GM06990 (cell line): ENCODE data around the gene ATF1.
"Not testable (repeated sequence)": the region's sequence is repeated elsewhere in the genome, so short reads cannot be mapped to it uniquely, and the experiment has no call there.

ENCODE experiments used
- DNase-seq: peaks from one replicate; pipeline ENCODE4 v3.0.0-alpha.2; 2011; ENCODE audit not compliant: insufficient read length; ENCODE audit errors: extremely low read depth
- H3K27me3 ChIP-seq: replicated peaks from 2 replicates; pipeline ENCODE4 v1.6.0; 2011; ENCODE audit warnings: low read length; ENCODE audit not compliant: control insufficient read depth, insufficient read depth
- H3K36me3 ChIP-seq: 2 replicates; pipeline ENCODE4 v1.5.1; 2011; ENCODE audit warnings: low read length; ENCODE audit not compliant: control insufficient read depth, insufficient read depth
- H3K4me3 ChIP-seq: replicated peaks from 2 replicates; pipeline ENCODE4 v1.5.1; 2011; ENCODE audit warnings: low read depth, mild to moderate bottlenecking, control low read depth, low read length
- TF ChIP-seq, protein P1 (sequence below): IDR thresholded peaks from 2 replicates; pipeline ENCODE4 v1.5.1; 2011; ENCODE audit warnings: low read length, control low read depth, mild to moderate bottlenecking, inconsistent platforms; ENCODE audit not compliant: insufficient read depth, poor library complexity, severe bottlenecking

The ATF1 gene

DNA sequence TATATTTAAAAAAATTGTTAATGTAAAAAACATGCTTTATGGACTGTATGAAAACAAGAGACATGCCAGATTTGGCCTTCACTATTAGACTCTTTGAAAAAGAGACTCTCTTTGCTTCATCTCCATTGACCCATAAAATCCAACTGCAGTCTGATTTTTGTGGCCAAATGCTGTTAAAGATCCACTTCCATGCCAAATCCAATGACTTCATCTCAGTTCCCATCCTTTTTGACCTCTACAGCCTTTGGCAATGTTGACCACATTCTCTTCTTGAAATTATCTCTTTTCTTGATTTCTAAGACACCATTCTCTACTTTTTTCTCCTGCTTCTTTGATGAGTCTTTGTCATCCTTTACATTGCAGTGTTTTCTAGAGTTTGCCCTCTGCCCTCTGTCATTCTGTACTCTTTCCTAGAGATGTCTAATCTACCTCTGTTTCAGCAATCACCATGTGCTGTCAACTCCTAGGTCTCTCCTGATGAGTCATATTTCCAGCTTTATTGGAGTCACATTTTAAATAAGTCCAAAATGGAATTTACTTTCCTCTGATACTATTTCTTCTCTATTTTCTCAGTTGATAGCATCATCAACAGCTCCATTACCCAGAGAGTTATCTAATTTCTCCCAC is 81.2 kb downstream of the ATF1 start:
- Histone ChIP-seq H3K36me3 (no peaks in the 10 kb centered on the region), H3K4me3 (no peak overlapping the region), H3K27me3 (no peaks in the 10 kb centered on the region)
- TF ChIP-seq, protein P1, sequence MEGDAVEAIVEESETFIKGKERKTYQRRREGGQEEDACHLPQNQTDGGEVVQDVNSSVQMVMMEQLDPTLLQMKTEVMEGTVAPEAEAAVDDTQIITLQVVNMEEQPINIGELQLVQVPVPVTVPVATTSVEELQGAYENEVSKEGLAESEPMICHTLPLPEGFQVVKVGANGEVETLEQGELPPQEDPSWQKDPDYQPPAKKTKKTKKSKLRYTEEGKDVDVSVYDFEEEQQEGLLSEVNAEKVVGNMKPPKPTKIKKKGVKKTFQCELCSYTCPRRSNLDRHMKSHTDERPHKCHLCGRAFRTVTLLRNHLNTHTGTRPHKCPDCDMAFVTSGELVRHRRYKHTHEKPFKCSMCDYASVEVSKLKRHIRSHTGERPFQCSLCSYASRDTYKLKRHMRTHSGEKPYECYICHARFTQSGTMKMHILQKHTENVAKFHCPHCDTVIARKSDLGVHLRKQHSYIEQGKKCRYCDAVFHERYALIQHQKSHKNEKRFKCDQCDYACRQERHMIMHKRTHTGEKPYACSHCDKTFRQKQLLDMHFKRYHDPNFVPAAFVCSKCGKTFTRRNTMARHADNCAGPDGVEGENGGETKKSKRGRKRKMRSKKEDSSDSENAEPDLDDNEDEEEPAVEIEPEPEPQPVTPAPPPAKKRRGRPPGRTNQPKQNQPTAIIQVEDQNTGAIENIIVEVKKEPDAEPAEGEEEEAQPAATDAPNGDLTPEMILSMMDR: no peak
- no peak for DNase-seq

DNA sequence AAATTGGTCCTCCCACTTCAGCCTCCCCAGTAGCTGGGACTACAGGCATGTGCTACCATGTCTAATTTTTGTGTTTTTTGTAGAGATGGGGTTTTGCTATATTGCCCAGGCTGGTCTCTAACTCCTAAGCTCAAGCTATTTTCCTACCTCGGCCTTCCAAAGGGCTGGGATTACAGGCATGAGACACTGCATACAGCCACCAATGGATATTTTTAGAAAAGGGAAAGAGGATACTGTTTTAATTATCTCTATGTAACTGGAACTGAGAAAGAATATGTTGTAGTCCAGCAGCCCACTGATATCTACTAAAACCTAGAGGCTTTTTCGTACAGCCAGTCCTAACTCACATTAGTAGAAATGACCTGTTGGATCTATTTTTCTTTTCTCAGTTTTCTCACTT is 85.1 kb downstream of the ATF1 start:
- Histone ChIP-seq H3K4me3 (no peak overlapping the region), H3K27me3 (no peaks in the 10 kb centered on the region), H3K36me3 (no peaks in the 10 kb centered on the region)
- no peak for DNase-seq
- TF ChIP-seq, protein P1: no peak

DNA sequence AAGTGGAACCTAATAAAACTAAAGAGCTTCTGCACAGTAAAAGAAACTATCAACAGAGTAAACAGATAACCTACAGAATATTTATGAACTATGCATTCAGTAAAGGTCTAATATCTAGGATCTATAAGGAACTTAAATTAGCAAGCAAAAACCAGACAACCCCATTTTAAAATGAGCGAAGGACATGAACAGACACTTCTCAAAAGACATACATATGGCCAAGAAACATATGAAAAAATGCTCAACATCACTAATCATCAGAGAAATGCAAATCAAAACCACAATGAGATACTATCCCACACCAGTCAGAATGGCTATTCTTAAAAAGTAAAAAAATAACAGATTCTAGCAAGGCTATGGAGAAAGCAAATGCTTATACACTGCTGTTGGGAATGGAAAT is 91.3 kb downstream of the ATF1 start:
- not testable (repeated sequence) for H3K27me3 ChIP-seq, H3K36me3 ChIP-seq, DNase-seq, H3K4me3 ChIP-seq

DNA sequence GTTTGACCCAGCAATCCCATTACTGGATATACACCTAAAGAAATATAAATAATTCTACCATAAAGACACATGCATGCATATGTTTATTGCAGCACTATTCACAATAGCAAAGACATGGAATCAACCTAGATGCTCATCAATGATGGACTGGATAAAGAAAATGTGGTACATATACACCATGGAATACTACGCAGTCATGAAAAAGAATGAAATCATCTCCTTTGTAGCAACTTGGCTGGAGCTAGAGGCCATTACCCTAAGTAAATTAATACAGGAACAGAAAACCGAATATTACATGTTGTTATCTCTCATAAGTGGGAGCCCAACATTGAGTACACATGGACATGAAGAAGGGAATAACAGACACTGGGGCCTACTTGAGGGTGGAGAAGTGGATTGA is 91.8 kb downstream of the ATF1 start:
- H3K36me3 ChIP-seq, H3K27me3 ChIP-seq, DNase-seq, H3K4me3 ChIP-seq: not testable (repeated sequence)

DNA sequence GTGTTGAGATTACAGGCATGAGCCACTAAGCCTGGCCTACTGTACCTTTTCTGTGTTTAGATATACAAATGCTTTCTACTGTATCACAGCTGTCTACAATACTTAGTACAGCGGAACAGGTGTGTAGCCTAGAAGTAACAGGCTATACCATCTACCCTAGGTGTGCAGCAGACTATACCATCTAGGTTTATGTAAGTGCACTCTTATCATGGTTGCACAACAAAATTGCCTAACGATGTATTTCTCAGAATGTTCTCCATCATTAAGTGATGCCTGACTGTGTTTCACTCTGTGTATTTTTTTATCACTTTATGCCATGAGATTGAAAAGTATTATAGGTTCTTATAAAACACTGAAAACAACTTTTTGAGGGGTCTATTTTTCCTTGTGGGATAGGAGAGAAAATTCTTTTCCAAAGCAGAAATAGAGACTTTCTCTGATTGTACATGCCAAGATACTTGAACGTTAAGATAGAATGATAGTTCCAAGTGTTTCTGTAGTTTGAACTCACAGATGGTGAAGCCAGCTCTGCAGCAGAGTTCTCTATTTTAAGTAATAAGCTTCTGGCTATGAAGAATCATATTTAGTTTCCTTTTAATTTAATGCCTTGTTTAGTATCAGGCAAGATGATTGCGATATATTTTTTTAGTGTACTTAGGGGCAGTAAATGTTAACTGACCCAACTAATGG is 95.9 kb downstream of the ATF1 start:
- no peaks in the 10 kb centered on the region for H3K27me3 ChIP-seq
- no peak overlapping the region for H3K4me3 ChIP-seq
- TF ChIP-seq, protein P1: no peak
- H3K36me3 ChIP-seq: no peaks in the 10 kb centered on the region
- DNase-seq: no peak

DNA sequence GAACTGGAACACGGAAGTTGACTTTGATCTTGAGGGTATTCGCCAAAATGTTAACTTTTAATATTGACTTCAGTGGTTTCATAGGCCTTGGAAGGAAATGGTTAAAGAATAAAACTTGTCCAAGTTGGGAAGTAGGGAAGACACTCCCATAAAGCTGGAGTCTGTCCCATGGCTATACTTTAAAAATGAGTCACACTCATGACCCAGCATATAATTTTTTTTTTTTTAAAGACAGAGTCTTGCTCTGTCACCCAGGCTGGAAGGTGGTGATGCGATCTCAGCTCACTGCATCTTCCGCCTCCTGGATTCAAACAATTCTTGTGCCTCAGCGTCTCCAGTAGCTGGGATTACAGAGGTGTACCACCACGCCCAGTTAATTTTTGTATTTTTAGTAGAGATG is 98.4 kb downstream of the ATF1 start:
- Histone ChIP-seq H3K4me3 (no peak overlapping the region), H3K36me3 (no peaks in the 10 kb centered on the region), H3K27me3 (no peaks in the 10 kb centered on the region)
- TF ChIP-seq, protein P1: no peak
- DNase-seq: no peak
